Body of pancreas (tissue), 4 donors: ENCODE measurements around the gene ZNF195.
"Not testable (repeated sequence)": the region's sequence is repeated elsewhere in the genome, so short reads cannot be mapped to it uniquely, and the experiment has no call there.

ENCODE experiments used
- POLR2A ChIP-seq, 3 donors: fragments of 450-650 bp; IDR thresholded peaks; one replicate each; pipeline ENCODE4 v1.6.1; 2016; ENCODE audit warnings: antibody characterized with exemption in 3 of 3, mild to moderate bottlenecking in 2 of 3
- TF ChIP-seq, protein P1 (sequence below), 7 experiments: fragments of 450-650 bp in 4 of 7; fragments of 200-600 bp in 3 of 7; sonication (generic) in 3 of 7; IDR thresholded peaks; one replicate each; pipeline ENCODE4 v1.5.1; 2016 to 2019; ENCODE audit warnings: antibody characterized with exemption in 7 of 7

DNA sequence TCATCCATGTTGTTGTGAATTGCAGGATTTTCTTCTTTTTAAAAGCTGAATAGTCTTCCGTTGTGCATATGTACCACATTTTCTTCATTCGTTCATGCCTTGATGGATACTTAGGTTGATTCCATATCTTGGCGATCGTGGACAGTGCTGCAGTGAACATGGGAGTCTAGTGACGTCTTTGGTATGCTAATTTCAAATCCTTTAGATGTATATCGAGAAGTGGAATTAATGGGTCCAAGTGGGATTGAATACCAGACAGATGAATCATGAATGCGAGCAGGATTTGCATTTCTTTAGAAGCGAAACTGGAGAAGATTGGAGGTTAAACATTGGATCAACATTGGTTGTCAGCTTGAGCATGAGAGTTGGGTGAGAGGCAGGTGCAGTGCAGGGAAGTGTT, 45.8 kb downstream of the ZNF195 start:
- TF ChIP-seq, protein P1, sequence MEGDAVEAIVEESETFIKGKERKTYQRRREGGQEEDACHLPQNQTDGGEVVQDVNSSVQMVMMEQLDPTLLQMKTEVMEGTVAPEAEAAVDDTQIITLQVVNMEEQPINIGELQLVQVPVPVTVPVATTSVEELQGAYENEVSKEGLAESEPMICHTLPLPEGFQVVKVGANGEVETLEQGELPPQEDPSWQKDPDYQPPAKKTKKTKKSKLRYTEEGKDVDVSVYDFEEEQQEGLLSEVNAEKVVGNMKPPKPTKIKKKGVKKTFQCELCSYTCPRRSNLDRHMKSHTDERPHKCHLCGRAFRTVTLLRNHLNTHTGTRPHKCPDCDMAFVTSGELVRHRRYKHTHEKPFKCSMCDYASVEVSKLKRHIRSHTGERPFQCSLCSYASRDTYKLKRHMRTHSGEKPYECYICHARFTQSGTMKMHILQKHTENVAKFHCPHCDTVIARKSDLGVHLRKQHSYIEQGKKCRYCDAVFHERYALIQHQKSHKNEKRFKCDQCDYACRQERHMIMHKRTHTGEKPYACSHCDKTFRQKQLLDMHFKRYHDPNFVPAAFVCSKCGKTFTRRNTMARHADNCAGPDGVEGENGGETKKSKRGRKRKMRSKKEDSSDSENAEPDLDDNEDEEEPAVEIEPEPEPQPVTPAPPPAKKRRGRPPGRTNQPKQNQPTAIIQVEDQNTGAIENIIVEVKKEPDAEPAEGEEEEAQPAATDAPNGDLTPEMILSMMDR (IDR thresholded peaks at IDR 0.05): not testable (repeated sequence)
- TF ChIP-seq POLR2A (IDR thresholded peaks at IDR 0.05): not testable (repeated sequence)
